Suprapubic skin (tissue), 4 donors: ENCODE results near the gene GRIA1. TPM values are rescaled to one million over a fixed set of nuclear protein-coding genes. Genes with fewer than 3 reads are reported as not detected.

Experiments used
- DNase-seq, 2 donors: peaks; one replicate each; pipeline ENCODE4 v3.0.0-alpha.2; 2019; ENCODE audit warnings: low spot score in 2 of 2
- H3K27ac ChIP-seq: fragments of 200-600 bp; sonication (generic); one replicate; pipeline ENCODE4 v1.5.1; 2019
- H3K27me3 ChIP-seq: fragments of 200-600 bp; sonication (generic); one replicate; pipeline ENCODE4 v1.5.1; 2019
- H3K36me3 ChIP-seq: fragments of 200-600 bp; sonication (generic); one replicate; pipeline ENCODE4 v1.5.1; 2019
- H3K4me1 ChIP-seq: fragments of 200-600 bp; sonication (generic); one replicate; pipeline ENCODE4 v1.5.1; 2019
- H3K4me3 ChIP-seq: fragments of 200-600 bp; sonication (generic); one replicate; pipeline ENCODE4 v1.5.1; 2019; ENCODE audit warnings: mild to moderate bottlenecking
- H3K9me3 ChIP-seq: fragments of 200-600 bp; sonication (generic); one replicate; pipeline ENCODE4 v1.5.1; 2019
- EP300 ChIP-seq: sonication (generic); formaldehyde crosslinking; IDR thresholded peaks from one replicate; pipeline ENCODE4 v1.6.1; 2017; ENCODE audit warnings: antibody characterized with exemption
- POLR2A ChIP-seq, 2 donors: fragments of 450-650 bp; IDR thresholded peaks; one replicate each; pipeline ENCODE4 v1.6.1; 2017; ENCODE audit warnings: antibody characterized with exemption in 2 of 2, mild to moderate bottlenecking in 2 of 2, moderate library complexity in 2 of 2
- POLR2AphosphoS5 ChIP-seq, 3 donors: sonication (generic); formaldehyde crosslinking; IDR thresholded peaks; one replicate each; pipeline ENCODE4 v1.6.1; 2017; ENCODE audit warnings: antibody characterized with exemption in 3 of 3
- WGBS: methylation state at CpG from one replicate; pipeline ENCODE4 v1.1.5; 2018; 5-methylcytosine and 5-hydroxymethylcytosine counted together
- total RNA-seq, 4 donors: library from RNA; depleted of rRNA; stranded (reverse); fragments of >200 nt; gene quantifications; one replicate each; pipeline ENCODE4 v1.1.0, GENCODE V29; 2016
- TF ChIP-seq, protein P1 (sequence below), 2 donors: fragments of 200-600 bp in 1 of 2; fragments of 450-650 bp in 1 of 2; sonication (generic) in 1 of 2; IDR thresholded peaks; one replicate each; pipeline ENCODE4 v1.5.1; 2016 to 2019; ENCODE audit warnings: antibody characterized with exemption in 2 of 2, mild to moderate bottlenecking in 1 of 2, moderate library complexity in 1 of 2

The GRIA1 gene
- total RNA-seq, 4 donors from 2014 or later, result 0.21 to 0.62 (median 0.38) TPM; not detected in 1

DNA sequence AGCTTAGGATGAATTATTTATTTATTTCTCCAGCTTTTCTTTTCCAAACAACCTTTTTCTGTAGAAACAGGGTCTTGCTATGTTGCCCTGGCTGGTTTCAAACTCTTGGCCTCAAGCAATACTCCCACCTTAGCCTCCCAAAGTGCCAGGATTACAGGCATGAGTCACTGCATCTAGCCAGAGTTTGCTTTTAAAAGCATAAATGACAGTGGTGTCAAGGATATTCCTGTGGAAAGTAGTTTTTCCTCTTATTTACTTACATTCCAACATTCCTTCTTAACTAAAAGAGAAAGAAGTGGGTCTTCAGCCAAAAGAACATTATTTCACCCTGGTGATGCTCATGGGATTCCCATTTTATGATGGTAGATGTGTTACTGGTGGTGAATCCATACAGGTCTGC lies 62.4 kb downstream of the GRIA1 start:
- H3K27me3 ChIP-seq, result no peaks in the 10 kb centered on the region
- TF ChIP-seq, protein P1, sequence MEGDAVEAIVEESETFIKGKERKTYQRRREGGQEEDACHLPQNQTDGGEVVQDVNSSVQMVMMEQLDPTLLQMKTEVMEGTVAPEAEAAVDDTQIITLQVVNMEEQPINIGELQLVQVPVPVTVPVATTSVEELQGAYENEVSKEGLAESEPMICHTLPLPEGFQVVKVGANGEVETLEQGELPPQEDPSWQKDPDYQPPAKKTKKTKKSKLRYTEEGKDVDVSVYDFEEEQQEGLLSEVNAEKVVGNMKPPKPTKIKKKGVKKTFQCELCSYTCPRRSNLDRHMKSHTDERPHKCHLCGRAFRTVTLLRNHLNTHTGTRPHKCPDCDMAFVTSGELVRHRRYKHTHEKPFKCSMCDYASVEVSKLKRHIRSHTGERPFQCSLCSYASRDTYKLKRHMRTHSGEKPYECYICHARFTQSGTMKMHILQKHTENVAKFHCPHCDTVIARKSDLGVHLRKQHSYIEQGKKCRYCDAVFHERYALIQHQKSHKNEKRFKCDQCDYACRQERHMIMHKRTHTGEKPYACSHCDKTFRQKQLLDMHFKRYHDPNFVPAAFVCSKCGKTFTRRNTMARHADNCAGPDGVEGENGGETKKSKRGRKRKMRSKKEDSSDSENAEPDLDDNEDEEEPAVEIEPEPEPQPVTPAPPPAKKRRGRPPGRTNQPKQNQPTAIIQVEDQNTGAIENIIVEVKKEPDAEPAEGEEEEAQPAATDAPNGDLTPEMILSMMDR (IDR thresholded peaks at IDR 0.05), result no peak
- no peak for TF ChIP-seq POLR2AphosphoS5 (IDR thresholded peaks at IDR 0.05)
- no peak for TF ChIP-seq EP300
- TF ChIP-seq POLR2A (IDR thresholded peaks at IDR 0.05), result no peak
- no peak overlapping the region for H3K27ac ChIP-seq
- H3K36me3 ChIP-seq, result no peaks in the 10 kb centered on the region
- no peaks in the 10 kb centered on the region for H3K9me3 ChIP-seq
- H3K4me3 ChIP-seq, result no peak overlapping the region
- DNase-seq, result no peak
- H3K4me1 ChIP-seq, result peaks cover 19% of the 10 kb centered on the region

DNA sequence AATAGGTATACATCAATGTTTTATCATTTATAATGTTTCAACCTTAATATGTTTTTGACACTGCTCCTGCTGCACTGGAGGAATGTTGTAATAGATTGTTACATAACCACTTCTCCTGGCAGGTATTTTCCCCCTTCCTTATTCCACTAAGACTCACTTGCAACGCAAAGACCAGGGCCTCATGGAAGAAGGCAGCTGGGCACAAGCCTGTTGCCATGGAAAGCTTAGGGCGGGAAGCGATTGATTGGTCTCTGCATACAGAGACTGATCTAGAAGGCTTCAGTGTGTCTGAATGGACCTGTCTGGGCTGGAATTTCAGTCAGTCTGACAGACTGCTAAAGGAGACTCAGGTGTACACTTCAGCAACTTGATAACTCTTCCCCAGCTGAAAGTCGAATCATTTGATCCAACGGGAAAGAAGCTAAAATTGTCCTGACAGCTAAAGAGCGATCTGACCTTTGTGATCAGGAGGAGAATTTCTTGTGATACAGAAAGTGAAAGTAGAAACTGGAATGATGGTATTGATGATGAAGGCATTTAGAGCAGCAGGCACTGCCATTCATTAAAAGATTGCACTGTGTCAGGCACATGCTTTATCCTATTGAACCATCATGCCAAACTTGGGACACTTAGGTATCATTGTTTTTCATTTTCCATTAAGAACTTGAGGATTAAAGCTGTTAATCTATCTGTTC lies 65.1 kb downstream of the GRIA1 start:
- no peaks in the 10 kb centered on the region for H3K27me3 ChIP-seq
- no peak for DNase-seq
- TF ChIP-seq, protein P1 (IDR thresholded peaks at IDR 0.05), result no peak
- TF ChIP-seq POLR2A (IDR thresholded peaks at IDR 0.05) (no peak), EP300 (no peak), POLR2AphosphoS5 (IDR thresholded peaks at IDR 0.05) (no peak)
- 51% methylated on average over 6 of the region's 6 CpGs for WGBS
- H3K36me3 ChIP-seq, result no peaks in the 10 kb centered on the region
- no peaks in the 10 kb centered on the region for H3K9me3 ChIP-seq
- H3K4me3 ChIP-seq, result no peak overlapping the region
- H3K4me1 ChIP-seq, result peaks cover 19% of the 10 kb centered on the region
- H3K27ac ChIP-seq, result no peak overlapping the region

DNA sequence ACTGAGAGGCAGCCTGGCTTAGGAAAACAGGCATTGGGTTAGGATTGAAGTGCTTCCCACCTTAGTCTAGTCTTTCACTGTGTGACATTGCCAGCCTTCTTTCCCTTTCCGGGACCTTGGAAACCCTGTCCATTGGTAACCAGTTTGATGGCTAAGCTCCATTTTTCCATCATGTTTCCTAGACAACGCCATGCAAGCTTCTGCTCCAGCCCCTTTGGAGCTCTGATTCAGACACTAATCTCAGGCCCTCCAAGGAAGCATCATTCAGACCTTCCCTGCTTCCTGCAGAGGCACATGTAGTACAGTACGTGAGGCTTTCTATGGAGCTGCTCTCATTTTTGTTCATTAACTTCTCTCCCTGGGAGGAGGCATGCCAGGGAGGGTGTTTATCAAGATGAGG lies 68.5 kb downstream of the GRIA1 start:
- WGBS, result 74% methylated on average over 3 of the region's 3 CpGs
- H3K9me3 ChIP-seq, result no peaks in the 10 kb centered on the region
- no peak overlapping the region for H3K27ac ChIP-seq
- DNase-seq, result no peak
- peaks cover 6% of the 10 kb centered on the region for H3K4me1 ChIP-seq
- H3K4me3 ChIP-seq, result no peak overlapping the region
- no peaks in the 10 kb centered on the region for H3K36me3 ChIP-seq
- TF ChIP-seq, protein P1 (IDR thresholded peaks at IDR 0.05), result no peak
- TF ChIP-seq POLR2A (IDR thresholded peaks at IDR 0.05), result no peak
- TF ChIP-seq POLR2AphosphoS5 (IDR thresholded peaks at IDR 0.05), result no peak
- no peak for TF ChIP-seq EP300
- no peaks in the 10 kb centered on the region for H3K27me3 ChIP-seq

DNA sequence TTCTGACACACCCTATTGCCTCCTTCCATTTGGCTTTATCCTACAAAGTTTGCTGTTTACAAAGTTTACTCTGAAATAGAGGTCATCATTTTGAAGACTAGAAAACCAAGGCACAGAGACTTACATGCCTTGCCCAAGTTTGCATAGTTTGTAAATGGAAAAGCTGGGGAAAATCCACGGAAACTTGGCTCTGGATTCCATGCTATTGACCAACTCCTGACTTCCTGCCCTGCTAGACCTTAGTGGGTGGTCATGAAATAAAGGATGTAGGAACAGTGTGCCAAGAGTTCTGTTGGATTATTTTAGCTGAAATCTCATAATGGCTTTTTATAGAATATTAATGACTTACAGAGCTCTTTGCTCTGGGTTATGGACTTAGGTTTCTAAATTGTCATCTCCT lies 69.5 kb downstream of the GRIA1 start:
- peaks cover 6% of the 10 kb centered on the region for H3K4me1 ChIP-seq
- no peak overlapping the region for H3K4me3 ChIP-seq
- no peaks in the 10 kb centered on the region for H3K27me3 ChIP-seq
- no peaks in the 10 kb centered on the region for H3K36me3 ChIP-seq
- DNase-seq, result no peak
- H3K9me3 ChIP-seq, result no peaks in the 10 kb centered on the region
- H3K27ac ChIP-seq, result no peak overlapping the region
- 35% methylated on average over 1 of the region's 1 CpG for WGBS
- TF ChIP-seq EP300 (no peak), POLR2A (IDR thresholded peaks at IDR 0.05) (no peak), POLR2AphosphoS5 (IDR thresholded peaks at IDR 0.05) (no peak)
- TF ChIP-seq, protein P1 (IDR thresholded peaks at IDR 0.05), result no peak

DNA sequence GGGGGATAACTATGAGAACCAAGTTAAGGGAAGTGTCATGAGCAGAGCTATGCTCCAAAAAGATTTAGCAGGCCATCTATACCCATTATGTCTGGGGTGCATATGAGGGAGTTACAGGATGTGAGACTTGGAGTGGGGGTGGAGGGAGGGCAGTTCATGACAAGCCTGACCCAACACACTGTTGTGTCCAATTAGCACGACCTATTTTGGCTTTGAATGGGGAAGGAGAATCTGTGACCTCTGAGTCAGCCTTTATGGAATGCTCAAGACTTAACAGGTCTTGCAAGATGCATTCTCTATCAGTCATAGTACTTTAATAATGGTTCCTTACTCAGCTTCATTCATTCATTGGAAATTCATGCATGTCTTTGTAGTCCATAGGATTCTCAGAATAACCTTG lies 71.7 kb downstream of the GRIA1 start:
- no peak for DNase-seq
- Histone ChIP-seq H3K4me1 (no peaks in the 10 kb centered on the region), H3K9me3 (no peaks in the 10 kb centered on the region), H3K4me3 (no peak overlapping the region), H3K27ac (no peak overlapping the region), H3K36me3 (no peaks in the 10 kb centered on the region), H3K27me3 (no peaks in the 10 kb centered on the region)
- WGBS, result 20% methylated on average over 1 of the region's 1 CpG
- TF ChIP-seq, protein P1 (IDR thresholded peaks at IDR 0.05), result no peak
- TF ChIP-seq POLR2A (IDR thresholded peaks at IDR 0.05) (no peak), POLR2AphosphoS5 (IDR thresholded peaks at IDR 0.05) (no peak), EP300 (no peak)
